OCI-LY1 (cell line): ENCODE measurements around the gene CLK3.

Experiments used
- H2AFZ ChIP-seq: fragments of 200-600 bp; sonication (generic), shearing (Covaris generic); 2 replicates; pipeline ENCODE4 v1.6.0; 2014; ENCODE audit warnings: antibody characterized with exemption, mild to moderate bottlenecking, low read length
- H3F3A ChIP-seq: fragments of 200-600 bp; sonication (generic), shearing (Covaris generic); 2 replicates; pipeline ENCODE4 v1.6.0; 2014; ENCODE audit warnings: mild to moderate bottlenecking, antibody characterized with exemption, low read length, moderate library complexity; ENCODE audit not compliant: insufficient read depth
- H3K27ac ChIP-seq: fragments of 200-600 bp; sonication (generic); 2 replicates; pipeline ENCODE4 v1.5.1; 2014; ENCODE audit warnings: low read length, mixed run types, mild to moderate bottlenecking, low read depth; ENCODE audit not compliant: poor library complexity, severe bottlenecking
- H3K27me3 ChIP-seq: fragments of 200-600 bp; sonication (generic); 2 replicates; pipeline ENCODE4 v1.6.0; 2014; ENCODE audit warnings: antibody characterized with exemption, mild to moderate bottlenecking, low read length, moderate library complexity; ENCODE audit not compliant: insufficient read depth
- H3K36me3 ChIP-seq: fragments of 200-600 bp; sonication (generic); 2 replicates; pipeline ENCODE4 v1.6.1; 2014; ENCODE audit warnings: mild to moderate bottlenecking, antibody characterized with exemption, low read length, moderate library complexity, mixed read lengths; ENCODE audit not compliant: insufficient read depth
- H3K4me1 ChIP-seq: fragments of 200-600 bp; sonication (generic); 2 replicates; pipeline ENCODE4 v1.5.1; 2014; ENCODE audit warnings: mild to moderate bottlenecking, low read length, moderate library complexity; ENCODE audit not compliant: insufficient read depth, severe bottlenecking
- H3K4me2 ChIP-seq: fragments of 200-600 bp; sonication (generic), shearing (Covaris generic); 2 replicates; pipeline ENCODE4 v1.6.1; 2014; ENCODE audit warnings: low read length
- H3K4me3 ChIP-seq: fragments of 200-600 bp; sonication (generic); 2 replicates; pipeline ENCODE4 v1.5.1; 2014; ENCODE audit warnings: low read length, low read depth, mild to moderate bottlenecking, mixed read lengths; ENCODE audit not compliant: poor library complexity, severe bottlenecking
- H3K79me2 ChIP-seq: fragments of 200-600 bp; shearing (Covaris generic); 2 replicates; pipeline ENCODE4 v1.6.1; 2016; ENCODE audit warnings: mixed run types, low read length, mixed read lengths; ENCODE audit not compliant: insufficient read depth
- H3K9ac ChIP-seq: fragments of 200-600 bp; sonication (generic), shearing (Covaris generic); 2 replicates; pipeline ENCODE4 v1.6.1; 2014; ENCODE audit warnings: mild to moderate bottlenecking, low read length, mixed read lengths
- H3K9me2 ChIP-seq: fragments of 200-600 bp; sonication (generic), shearing (Covaris generic); 2 replicates; pipeline ENCODE4 v1.6.1; 2014; ENCODE audit warnings: low read depth, mild to moderate bottlenecking, low read length, mixed read lengths
- H3K9me3 ChIP-seq: fragments of 200-600 bp; shearing (Covaris generic); 2 replicates; pipeline ENCODE4 v1.6.1; 2014; ENCODE audit warnings: low read length, mixed read lengths
- H4K20me1 ChIP-seq: fragments of 200-600 bp; sonication (generic), shearing (Covaris generic); 2 replicates; pipeline ENCODE4 v1.6.0; 2016; ENCODE audit warnings: mild to moderate bottlenecking, low read length; ENCODE audit not compliant: insufficient read depth
- CTCF ChIP-seq: fragments of 200-600 bp; sonication (generic), shearing (Covaris generic); IDR thresholded peaks from 2 replicates; pipeline ENCODE4 v1.5.1; 2017; ENCODE audit warnings: mild to moderate bottlenecking, antibody characterized with exemption, low read length, moderate library complexity, mixed read lengths
- EZH2 ChIP-seq: fragments of 200-600 bp; sonication (generic), shearing (Covaris generic); IDR thresholded peaks from 2 replicates; pipeline ENCODE4 v1.8.0; 2017; ENCODE audit warnings: borderline replicate concordance, mixed run types, mild to moderate bottlenecking, antibody characterized with exemption, low read length, moderate library complexity, mixed read lengths

Gene CLK3

DNA sequence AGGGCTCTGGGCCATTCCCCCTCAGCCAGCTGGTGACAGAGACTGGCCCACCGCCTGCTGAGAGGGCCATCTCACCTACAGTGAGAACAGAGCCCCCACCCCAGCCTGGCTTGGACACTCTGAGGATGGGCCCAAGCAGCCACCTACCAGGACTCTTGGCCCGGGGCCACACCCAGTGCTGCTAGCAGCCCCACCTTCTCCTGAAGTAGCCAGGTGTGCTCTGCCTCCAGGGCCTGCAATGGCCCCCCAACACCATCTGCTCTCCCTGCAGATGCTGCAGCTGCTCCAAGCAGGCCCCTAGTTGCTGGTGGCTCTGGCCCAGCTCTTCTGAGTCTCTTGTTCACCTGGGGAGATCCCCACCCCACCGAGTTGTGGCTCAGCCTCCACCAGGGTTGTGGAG, 6.8 kb upstream of the CLK3 start:
- H3K27ac ChIP-seq = no peak overlapping the region
- H3K9me3 ChIP-seq = no peaks in the 10 kb centered on the region

GRCh38 chr15:74609938-74610301, 5.7 kb upstream of the CLK3 start:
- TF ChIP-seq CTCF (no peak), EZH2 (no peak)
- Histone ChIP-seq H3K4me2 (no peak overlapping the region), H3K9ac (no peak overlapping the region)

More for the DNA sequence above, 6.8 kb upstream of the CLK3 start:
- no peak overlapping the region for H2AFZ ChIP-seq
- H3K36me3 ChIP-seq = no peaks in the 10 kb centered on the region
- H3F3A ChIP-seq = no peaks in the 10 kb centered on the region
- TF ChIP-seq CTCF (no peak), EZH2 (no peak)
- H3K4me1 ChIP-seq = peaks cover 2% of the 10 kb centered on the region
- H4K20me1 ChIP-seq = no peaks in the 10 kb centered on the region
- H3K9ac ChIP-seq = no peak overlapping the region
- H3K4me3 ChIP-seq = no peak overlapping the region
- no peaks in the 10 kb centered on the region for H3K9me2 ChIP-seq
- H3K4me2 ChIP-seq = no peak overlapping the region
- H3K27me3 ChIP-seq = no peaks in the 10 kb centered on the region
- H3K79me2 ChIP-seq = no peaks in the 10 kb centered on the region

DNA sequence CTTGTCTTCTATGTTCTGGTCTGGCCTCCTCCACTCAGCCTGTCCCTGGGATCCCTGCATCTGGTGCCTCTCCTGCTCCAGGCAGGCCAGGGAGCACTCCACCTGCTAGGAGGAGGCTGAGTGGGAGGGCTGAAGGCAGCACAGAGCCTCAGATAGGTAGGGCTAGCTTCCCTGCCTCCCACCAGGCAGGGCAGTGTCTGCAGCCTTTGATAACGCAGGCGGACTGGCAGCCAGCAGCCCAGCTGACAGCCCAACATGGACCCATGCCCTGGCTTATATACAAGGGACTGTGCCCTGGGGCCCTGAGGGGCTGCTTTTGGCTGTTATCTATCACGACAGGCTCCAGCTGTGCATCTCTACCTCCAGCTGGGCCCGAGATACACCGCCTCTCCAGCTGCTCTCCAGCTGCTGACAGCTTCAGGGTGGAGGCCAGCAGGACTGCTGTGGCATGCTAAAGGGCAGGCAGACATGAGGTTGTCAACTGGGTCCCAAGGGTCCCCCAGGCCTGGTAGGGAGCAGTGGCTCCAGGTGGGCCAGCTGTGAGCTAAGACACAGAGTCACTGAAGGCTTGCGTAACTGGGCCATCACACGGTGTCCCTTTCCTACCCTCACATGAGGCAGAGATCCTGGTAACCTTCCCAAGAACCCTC, 5.2 kb upstream of the CLK3 start:
- Histone ChIP-seq H3K4me2 (no peak overlapping the region), H2AFZ (no peak overlapping the region), H3K9ac (no peak overlapping the region), H3K79me2 (no peaks in the 10 kb centered on the region), H3K9me3 (no peaks in the 10 kb centered on the region), H3K4me1 (peaks cover 8% of the 10 kb centered on the region), H3K4me3 (no peak overlapping the region), H3K27ac (no peak overlapping the region), H3K9me2 (no peaks in the 10 kb centered on the region), H3K36me3 (no peaks in the 10 kb centered on the region), H3F3A (no peaks in the 10 kb centered on the region), H3K27me3 (no peaks in the 10 kb centered on the region), H4K20me1 (no peaks in the 10 kb centered on the region)
- no peak for TF ChIP-seq CTCF
- TF ChIP-seq EZH2 = no peak

More at GRCh38 chr15:74609938-74610301, 5.7 kb upstream of the CLK3 start:
- no peaks in the 10 kb centered on the region for H3K79me2 ChIP-seq
- H3K9me3 ChIP-seq = no peaks in the 10 kb centered on the region
- no peaks in the 10 kb centered on the region for H4K20me1 ChIP-seq
- H3K36me3 ChIP-seq = no peaks in the 10 kb centered on the region
- H3F3A ChIP-seq = no peaks in the 10 kb centered on the region
- H3K4me1 ChIP-seq = peaks cover 8% of the 10 kb centered on the region
- no peak overlapping the region for H2AFZ ChIP-seq
- no peak overlapping the region for H3K27ac ChIP-seq
- H3K4me3 ChIP-seq = no peak overlapping the region
- no peaks in the 10 kb centered on the region for H3K9me2 ChIP-seq
- no peaks in the 10 kb centered on the region for H3K27me3 ChIP-seq
